Osteoblast (primary cell): ENCODE measurements around the gene UBL7. TPM values are rescaled to one million over a fixed set of nuclear protein-coding genes. Genes with fewer than 3 reads are reported as not detected.
A peak's percentile ranks its signal among the peaks of the same experiment; 100 is the strongest.

Source experiments
- DNase-seq: peaks from one replicate; pipeline ENCODE4 v3.0.0; 2011; ENCODE audit warnings: low spot score, mixed read lengths; ENCODE audit not compliant: insufficient read length; ENCODE audit errors: missing footprints
- H2AFZ ChIP-seq: 2 replicates; pipeline ENCODE4 v1.6.0; 2011; ENCODE audit warnings: mild to moderate bottlenecking, low read length
- H3K27ac ChIP-seq: 2 replicates; pipeline ENCODE4 v1.5.1; 2011; ENCODE audit warnings: mild to moderate bottlenecking, low read depth, low read length, moderate library complexity
- H3K27me3 ChIP-seq: 2 replicates; pipeline ENCODE4 v1.6.0; 2012; ENCODE audit warnings: mild to moderate bottlenecking, control low read depth, inconsistent platforms, low read length, moderate library complexity; ENCODE audit not compliant: insufficient read depth
- H3K36me3 ChIP-seq: 2 replicates; pipeline ENCODE4 v1.5.1; 2011; ENCODE audit warnings: mild to moderate bottlenecking, low read length, control low read depth, moderate library complexity; ENCODE audit not compliant: insufficient read depth
- H3K4me1 ChIP-seq: 2 replicates; pipeline ENCODE4 v1.5.1; 2011; ENCODE audit warnings: mild to moderate bottlenecking, low read length, control low read depth, moderate library complexity; ENCODE audit not compliant: insufficient read depth
- H3K4me2 ChIP-seq: 2 replicates; pipeline ENCODE4 v1.6.0; 2011; ENCODE audit warnings: mild to moderate bottlenecking, low read length; ENCODE audit not compliant: insufficient read depth
- H3K4me3 ChIP-seq: fragments of 200-600 bp; sonication (generic); 3 replicates; pipeline ENCODE4 v1.5.1; 2012; ENCODE audit warnings: mild to moderate bottlenecking, low read length, inconsistent platforms; ENCODE audit not compliant: insufficient read depth
- H3K79me2 ChIP-seq: 2 replicates; pipeline ENCODE4 v1.6.0; 2012; ENCODE audit warnings: mild to moderate bottlenecking, low read length, control low read depth, inconsistent platforms; ENCODE audit not compliant: insufficient read depth
- H3K9me3 ChIP-seq: 2 replicates; pipeline ENCODE4 v1.5.1; 2011; ENCODE audit warnings: low read depth, low read length, control low read depth
- H4K20me1 ChIP-seq: 2 replicates; pipeline ENCODE4 v1.6.0; 2012; ENCODE audit warnings: mild to moderate bottlenecking, low read length, control low read depth; ENCODE audit not compliant: insufficient read depth
- total RNA-seq: library from RNA; depleted of rRNA; stranded (reverse); fragments of >200 nt; gene quantifications from 2 replicates; pipeline ENCODE4 v1.2.3, GENCODE V29; 2012
- TF ChIP-seq, protein P1 (sequence below): IDR thresholded peaks from 2 replicates; pipeline ENCODE4 v1.5.1; 2011; ENCODE audit warnings: mild to moderate bottlenecking, low read depth, low read length, moderate library complexity; ENCODE audit errors: extremely low read depth

Gene UBL7
- total RNA-seq, 1 donor = 39.8 TPM

- H2AFZ ChIP-seq = peak overlapping the region; percentile 85
- no peak for DNase-seq
- peak overlapping the region; percentile 42 for H3K4me2 ChIP-seq
- peaks cover 4% of the 10 kb centered on the region for H3K36me3 ChIP-seq
- no peaks in the 10 kb centered on the region for H3K27me3 ChIP-seq
- H3K4me1 ChIP-seq = peaks cover 23% of the 10 kb centered on the region
- TF ChIP-seq, protein P1, sequence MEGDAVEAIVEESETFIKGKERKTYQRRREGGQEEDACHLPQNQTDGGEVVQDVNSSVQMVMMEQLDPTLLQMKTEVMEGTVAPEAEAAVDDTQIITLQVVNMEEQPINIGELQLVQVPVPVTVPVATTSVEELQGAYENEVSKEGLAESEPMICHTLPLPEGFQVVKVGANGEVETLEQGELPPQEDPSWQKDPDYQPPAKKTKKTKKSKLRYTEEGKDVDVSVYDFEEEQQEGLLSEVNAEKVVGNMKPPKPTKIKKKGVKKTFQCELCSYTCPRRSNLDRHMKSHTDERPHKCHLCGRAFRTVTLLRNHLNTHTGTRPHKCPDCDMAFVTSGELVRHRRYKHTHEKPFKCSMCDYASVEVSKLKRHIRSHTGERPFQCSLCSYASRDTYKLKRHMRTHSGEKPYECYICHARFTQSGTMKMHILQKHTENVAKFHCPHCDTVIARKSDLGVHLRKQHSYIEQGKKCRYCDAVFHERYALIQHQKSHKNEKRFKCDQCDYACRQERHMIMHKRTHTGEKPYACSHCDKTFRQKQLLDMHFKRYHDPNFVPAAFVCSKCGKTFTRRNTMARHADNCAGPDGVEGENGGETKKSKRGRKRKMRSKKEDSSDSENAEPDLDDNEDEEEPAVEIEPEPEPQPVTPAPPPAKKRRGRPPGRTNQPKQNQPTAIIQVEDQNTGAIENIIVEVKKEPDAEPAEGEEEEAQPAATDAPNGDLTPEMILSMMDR = no peak
- no peaks in the 10 kb centered on the region for H4K20me1 ChIP-seq
- H3K79me2 ChIP-seq = no peaks in the 10 kb centered on the region
- peak overlapping the region; percentile 46 for H3K27ac ChIP-seq
- no peak overlapping the region for H3K4me3 ChIP-seq
- H3K9me3 ChIP-seq = no peaks in the 10 kb centered on the region
These were observed 18.4 kb downstream of the UBL7 start for GRCh38 chr15:74442604-74443003.

- Histone ChIP-seq H3K27me3 (no peaks in the 10 kb centered on the region), H3K9me3 (no peaks in the 10 kb centered on the region), H3K79me2 (no peaks in the 10 kb centered on the region), H4K20me1 (no peaks in the 10 kb centered on the region), H3K4me2 (no peak overlapping the region), H3K4me3 (no peak overlapping the region), H2AFZ (no peak overlapping the region), H3K4me1 (peaks cover 23% of the 10 kb centered on the region), H3K27ac (no peak overlapping the region), H3K36me3 (peaks cover 3% of the 10 kb centered on the region)
- DNase-seq = no peak
- TF ChIP-seq, protein P1 = no peak
These were observed 18.9 kb downstream of the UBL7 start for GRCh38 chr15:74442063-74442462.

GRCh38 chr15:74441248-74441941, 19.6 kb downstream of the UBL7 start:
- Histone ChIP-seq H3K4me1 (peaks cover 23% of the 10 kb centered on the region), H3K4me2 (no peak overlapping the region), H3K27ac (no peak overlapping the region), H3K36me3 (peaks cover 3% of the 10 kb centered on the region), H3K79me2 (no peaks in the 10 kb centered on the region), H4K20me1 (no peaks in the 10 kb centered on the region), H3K27me3 (no peaks in the 10 kb centered on the region), H3K4me3 (no peak overlapping the region), H3K9me3 (no peaks in the 10 kb centered on the region), H2AFZ (no peak overlapping the region)
- TF ChIP-seq, protein P1 = no peak
- DNase-seq = no peak

GRCh38 chr15:74438721-74439316, 22.1 kb downstream of the UBL7 start:
- DNase-seq = peak; percentile 95
- TF ChIP-seq, protein P1 = peak; percentile 94
- H3K36me3 ChIP-seq = no peaks in the 10 kb centered on the region
- no peaks in the 10 kb centered on the region for H3K9me3 ChIP-seq
- H3K27ac ChIP-seq = no peak overlapping the region
- H2AFZ ChIP-seq = peak overlapping the region; percentile 3
- H4K20me1 ChIP-seq = no peaks in the 10 kb centered on the region
- H3K4me1 ChIP-seq = peaks cover 23% of the 10 kb centered on the region
- peaks cover 10% of the 10 kb centered on the region for H3K79me2 ChIP-seq
- H3K27me3 ChIP-seq = no peaks in the 10 kb centered on the region
- H3K4me3 ChIP-seq = no peak overlapping the region
- no peak overlapping the region for H3K4me2 ChIP-seq
